ENCODE results near the gene XRN2. TPM values are rescaled to one million over a fixed set of nuclear protein-coding genes. Genes with fewer than 3 reads are reported as not detected.
"Not testable (repeated sequence)": the region's sequence is repeated elsewhere in the genome, so short reads cannot be mapped to it uniquely, and the experiment has no call there.

The XRN2 gene
- total RNA-seq, 1 experiment from 2014 or later = 78.3 TPM

- BruUV-seq (replicated peaks) = no TSS peak
- H3K79me2 ChIP-seq (ENCODE audit: low read depth) = no peaks in the 10 kb centered on the region; the same call in 1 of the 2 replicates
- no peaks in the 10 kb centered on the region for H3K9me3 ChIP-seq (ENCODE audit: insufficient read depth, low read depth)
- H3K4me2 ChIP-seq = no peak overlapping the region
- H3K4me1 ChIP-seq (replicated peaks; ENCODE audit: insufficient read depth) = no peaks in the 10 kb centered on the region
- peaks cover 15% of the 10 kb centered on the region for H4K20me1 ChIP-seq (ENCODE audit: insufficient read depth)
- no peak overlapping the region for H2AFZ ChIP-seq
- H3F3A ChIP-seq (ENCODE audit: insufficient read depth, low read depth) = 0 out of 2 replicates have a peak, but pooled peaks cover 4% of the 10 kb centered on the region
- no peak for DNase-seq
- TF ChIP-seq CTCF (conservative IDR thresholded peaks at IDR 0.05) = no peak
- no peak for TF ChIP-seq EZH2 (IDR thresholded peaks at IDR 0.05; ENCODE audit: low read depth)
- no peaks in the 10 kb centered on the region for H3K9me2 ChIP-seq (ENCODE audit: insufficient read depth)
- H3K27ac ChIP-seq = no peak overlapping the region
- intact Hi-C loops (cut with micrococcal nuclease; ENCODE audit: unreplicated experiment) = no loop called here
- ChIA-PET CTCF (no interaction called here), POLR2A (ENCODE audit: unreplicated experiment) (interaction anchor here (0.6 kb wide), 1 partner anchor 211 kb away, joined by 28 read pairs; no protein-coding TSS in a partner anchor)
- peaks cover 7% of the 10 kb centered on the region for H3K36me3 ChIP-seq (ENCODE audit: low read depth)
- H3K4me3 ChIP-seq = no peak overlapping the region
- no peaks in the 10 kb centered on the region for H3K27me3 ChIP-seq (ENCODE audit: insufficient read depth, low read depth)
Observed at GRCh38 chr20:21365771-21366170, 62.6 kb downstream of the XRN2 start.

- intact Hi-C loops (cut with micrococcal nuclease; ENCODE audit: unreplicated experiment); POLR2A ChIA-PET (ENCODE audit: unreplicated experiment): not testable (repeated sequence)
- H4K20me1 ChIP-seq (ENCODE audit: insufficient read depth) = peaks cover 14% of the 10 kb centered on the region
Observed at GRCh38 chr20:21366273-21366672, 63.1 kb downstream of the XRN2 start.

GRCh38 chr20:21368791-21369190 lies 65.7 kb downstream of the XRN2 start:
- H2AFZ ChIP-seq = no peak overlapping the region
- H3K4me2 ChIP-seq = no peak overlapping the region
- H3K9me3 ChIP-seq (ENCODE audit: insufficient read depth, low read depth) = no peaks in the 10 kb centered on the region
- no peaks in the 10 kb centered on the region for H3K9me2 ChIP-seq (ENCODE audit: insufficient read depth)
- peaks cover 12% of the 10 kb centered on the region for H4K20me1 ChIP-seq (ENCODE audit: insufficient read depth)
- H3K27me3 ChIP-seq (ENCODE audit: insufficient read depth, low read depth) = no peaks in the 10 kb centered on the region
- ChIA-PET CTCF (no interaction called here), POLR2A (ENCODE audit: unreplicated experiment) (no interaction called here)
- DNase-seq = no peak
- H3K4me3 ChIP-seq = no peak overlapping the region
- TF ChIP-seq EZH2 (IDR thresholded peaks at IDR 0.05; ENCODE audit: low read depth) (no peak), CTCF (conservative IDR thresholded peaks at IDR 0.05) (no peak)
- intact Hi-C loops (cut with micrococcal nuclease; ENCODE audit: unreplicated experiment) = no loop called here
- H3K27ac ChIP-seq = no peak overlapping the region
- H3F3A ChIP-seq (ENCODE audit: insufficient read depth, low read depth) = 0 out of 2 replicates have a peak, but pooled peaks cover 4% of the 10 kb centered on the region
- H3K36me3 ChIP-seq (ENCODE audit: low read depth) = peaks cover 7% of the 10 kb centered on the region
- H3K4me1 ChIP-seq (replicated peaks; ENCODE audit: insufficient read depth) = no peaks in the 10 kb centered on the region
- H3K79me2 ChIP-seq (ENCODE audit: low read depth) = no peaks in the 10 kb centered on the region; the same call in 1 of the 2 replicates
- no TSS peak for BruUV-seq (replicated peaks)

More at GRCh38 chr20:21366273-21366672, 63.1 kb downstream of the XRN2 start:
- H3K27ac ChIP-seq; H3K4me1 ChIP-seq (replicated peaks; ENCODE audit: insufficient read depth); H3K9me3 ChIP-seq (ENCODE audit: insufficient read depth, low read depth); H3K4me3 ChIP-seq; H3K79me2 ChIP-seq (ENCODE audit: low read depth); H3F3A ChIP-seq (ENCODE audit: insufficient read depth, low read depth); CTCF ChIA-PET; H3K36me3 ChIP-seq (ENCODE audit: low read depth); DNase-seq; H2AFZ ChIP-seq; H3K9me2 ChIP-seq (ENCODE audit: insufficient read depth); BruUV-seq (replicated peaks); H3K27me3 ChIP-seq (ENCODE audit: insufficient read depth, low read depth); H3K4me2 ChIP-seq: not testable (repeated sequence)

GRCh38 chr20:21371193-21371592 lies 68.1 kb downstream of the XRN2 start:
- Histone ChIP-seq H4K20me1 (ENCODE audit: insufficient read depth) (peaks cover 22% of the 10 kb centered on the region), H3K27me3 (ENCODE audit: insufficient read depth, low read depth) (no peaks in the 10 kb centered on the region), H3K9me2 (ENCODE audit: insufficient read depth) (no peaks in the 10 kb centered on the region), H2AFZ (no peak overlapping the region), H3F3A (ENCODE audit: insufficient read depth, low read depth) (0 out of 2 replicates have a peak, but pooled peaks cover 4% of the 10 kb centered on the region), H3K4me1 (replicated peaks; ENCODE audit: insufficient read depth) (no peaks in the 10 kb centered on the region), H3K27ac (no peak overlapping the region), H3K4me3 (no peak overlapping the region), H3K9me3 (ENCODE audit: insufficient read depth, low read depth) (no peaks in the 10 kb centered on the region), H3K36me3 (ENCODE audit: low read depth) (peaks cover 6% of the 10 kb centered on the region), H3K4me2 (no peak overlapping the region), H3K79me2 (ENCODE audit: low read depth) (no peaks in the 10 kb centered on the region; the same call in 1 of the 2 replicates)
- no peak for DNase-seq
- TF ChIP-seq CTCF (conservative IDR thresholded peaks at IDR 0.05) (no peak), EZH2 (IDR thresholded peaks at IDR 0.05; ENCODE audit: low read depth) (no peak)
- BruUV-seq (replicated peaks) = no TSS peak
- intact Hi-C loops (cut with micrococcal nuclease; ENCODE audit: unreplicated experiment) = no loop called here
- POLR2A ChIA-PET (ENCODE audit: unreplicated experiment) = no interaction called here
- CTCF ChIA-PET = no interaction called here
